Activated CD4-positive, alpha-beta T cell treated with anti-CD3 and anti-CD28 coated beads, Interleukin-2, amount 50 U/mL, for 4 hours (primary cell): ENCODE results near the gene SMIM35.

Source experiments
- DNase-seq, 2 experiments: peaks; one replicate each; pipeline ENCODE4 v3.0.0-alpha.2; 2020

Gene SMIM35

DNA sequence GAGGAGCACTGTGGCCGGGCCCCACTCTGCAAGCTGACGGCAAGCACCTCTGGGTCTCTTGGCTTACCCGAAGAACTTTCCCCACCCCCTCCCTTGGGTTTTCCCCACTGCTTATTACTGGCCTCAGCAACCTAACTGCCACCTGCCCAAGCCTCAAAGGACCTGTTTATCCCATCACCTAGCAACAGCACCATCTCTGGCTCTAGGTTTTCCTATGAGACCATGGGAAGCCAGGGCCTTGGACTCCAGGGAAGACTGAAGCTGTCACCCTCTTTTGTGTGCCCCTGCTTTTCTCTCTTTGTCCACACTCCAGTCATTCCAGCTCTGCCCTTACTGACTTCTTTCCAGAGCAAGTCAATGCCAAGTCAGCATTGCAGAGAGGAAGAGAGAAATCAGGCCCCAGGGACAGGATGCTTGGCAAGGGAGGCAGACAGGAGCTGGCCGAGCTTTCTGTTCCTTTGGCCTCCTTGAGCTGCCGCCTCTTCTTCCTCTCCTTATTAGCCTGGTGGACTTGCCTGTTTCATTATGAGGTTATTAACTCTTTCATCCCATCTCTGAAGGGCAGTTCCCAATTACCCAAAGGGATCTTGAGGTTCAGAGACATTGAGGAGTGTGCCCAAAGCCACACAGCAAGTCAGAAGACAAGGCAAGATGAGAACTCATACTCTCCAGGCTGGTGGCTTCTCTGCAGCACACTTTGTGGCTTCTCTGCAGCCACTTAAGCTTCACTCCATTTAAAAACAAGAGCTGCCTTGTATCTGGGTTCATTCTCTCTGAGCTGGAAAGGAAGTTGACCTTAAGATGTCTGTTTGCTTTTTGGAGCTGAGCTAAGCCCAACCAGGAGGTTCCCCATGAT is at the start of gene SMIM35:
SMIM35 (minus strand) TSS at position 51 of the 856 bp plus-strand sequence. CDS start 206 bp downstream, outside the sequence.
- DNase-seq, result no peak

DNA sequence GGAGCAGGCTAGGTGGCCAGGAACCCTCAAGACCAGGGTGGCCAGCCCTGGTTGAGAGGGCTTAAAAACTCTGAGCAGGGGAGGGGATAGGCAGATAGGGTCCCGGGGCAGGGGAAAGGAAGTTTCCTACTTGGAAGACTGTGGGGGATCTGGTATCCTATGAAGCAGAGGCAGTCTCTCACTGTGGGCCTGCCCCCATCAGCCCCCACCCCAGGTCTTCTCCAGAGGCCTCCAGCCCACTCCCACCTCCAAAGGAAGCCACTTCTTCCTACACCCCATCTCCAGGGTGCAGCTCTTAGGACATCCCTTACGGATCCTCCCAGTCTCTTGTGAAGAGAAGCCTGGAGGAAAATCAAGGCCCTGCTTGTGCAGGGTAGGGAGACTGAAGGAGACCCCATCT is 49.6 kb upstream of the SMIM35 start:
- no peak for DNase-seq

DNA sequence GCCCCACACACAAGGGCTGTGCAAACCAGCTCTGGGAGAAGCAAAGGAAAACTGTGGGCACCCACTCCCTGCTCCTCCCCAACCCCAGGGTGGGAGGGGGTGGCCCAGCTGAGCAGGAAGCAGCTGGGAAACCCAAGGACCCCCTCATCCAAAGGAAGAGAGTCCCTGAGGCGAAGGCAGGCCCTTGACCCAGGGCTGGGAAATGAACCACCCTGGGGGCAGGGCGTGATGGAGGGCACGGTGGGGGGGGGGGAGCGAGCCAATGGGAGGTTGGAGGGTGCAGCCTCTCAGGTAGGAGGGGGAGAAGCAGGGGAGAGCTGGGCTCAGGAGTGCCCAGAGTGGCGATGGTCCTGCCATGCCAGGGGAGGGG is 49.0 kb upstream of the SMIM35 start:
- no peak for DNase-seq

DNA sequence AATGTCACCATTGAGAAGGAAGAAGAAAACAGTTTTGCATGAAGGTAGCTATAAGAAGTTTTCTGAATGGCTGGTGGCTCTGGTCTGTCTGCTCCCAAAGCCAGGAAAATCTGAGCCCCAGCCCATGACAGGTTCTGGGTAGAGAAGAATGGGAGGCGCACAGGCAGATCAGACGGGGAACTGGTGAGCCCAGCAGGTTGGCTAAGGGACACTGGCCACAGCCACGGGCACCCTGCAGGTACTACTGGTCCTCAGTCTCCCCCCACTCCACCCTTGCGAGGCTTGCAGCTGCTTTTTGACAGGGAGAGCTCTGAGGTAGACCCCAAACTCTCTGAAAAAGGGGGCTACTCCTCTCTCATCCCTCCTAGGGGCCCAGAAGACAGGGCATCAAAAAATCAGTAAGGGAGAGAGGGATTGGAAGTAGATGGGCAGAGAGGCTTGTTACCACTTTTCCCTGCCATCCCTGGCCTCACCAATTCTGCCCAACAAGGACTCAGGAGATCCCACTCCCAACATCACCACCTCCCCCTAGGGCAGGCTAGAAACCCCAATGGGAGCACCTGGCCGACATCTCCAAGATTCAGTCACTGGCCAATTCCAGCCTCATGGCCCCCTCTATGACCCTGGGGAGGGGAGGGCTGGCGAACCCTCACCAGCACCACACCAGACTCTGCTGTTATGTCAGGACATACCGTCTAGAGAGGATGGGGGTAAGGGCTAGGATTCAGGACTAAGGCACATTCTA is 48.5 kb upstream of the SMIM35 start:
- DNase-seq, result no peak

DNA sequence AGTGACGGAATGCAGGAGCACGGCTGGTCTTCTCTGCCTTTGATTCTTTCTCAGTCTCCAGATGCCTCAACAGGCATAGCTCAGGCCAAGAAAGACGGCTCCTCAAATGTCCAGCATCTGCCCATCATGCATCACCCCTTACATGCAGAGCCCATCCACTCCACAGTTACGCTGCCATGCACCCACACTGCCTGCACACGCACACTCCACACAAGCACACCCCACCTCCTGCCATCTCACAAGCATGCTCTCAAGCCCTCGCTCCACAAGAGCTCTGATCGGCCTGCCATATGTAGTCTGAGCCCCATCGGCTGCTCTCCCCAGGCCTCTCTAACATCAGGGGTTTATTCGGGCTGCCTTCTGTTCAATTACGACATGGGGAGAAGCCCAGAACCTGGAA is 47.1 kb upstream of the SMIM35 start:
- no peak for DNase-seq

DNA sequence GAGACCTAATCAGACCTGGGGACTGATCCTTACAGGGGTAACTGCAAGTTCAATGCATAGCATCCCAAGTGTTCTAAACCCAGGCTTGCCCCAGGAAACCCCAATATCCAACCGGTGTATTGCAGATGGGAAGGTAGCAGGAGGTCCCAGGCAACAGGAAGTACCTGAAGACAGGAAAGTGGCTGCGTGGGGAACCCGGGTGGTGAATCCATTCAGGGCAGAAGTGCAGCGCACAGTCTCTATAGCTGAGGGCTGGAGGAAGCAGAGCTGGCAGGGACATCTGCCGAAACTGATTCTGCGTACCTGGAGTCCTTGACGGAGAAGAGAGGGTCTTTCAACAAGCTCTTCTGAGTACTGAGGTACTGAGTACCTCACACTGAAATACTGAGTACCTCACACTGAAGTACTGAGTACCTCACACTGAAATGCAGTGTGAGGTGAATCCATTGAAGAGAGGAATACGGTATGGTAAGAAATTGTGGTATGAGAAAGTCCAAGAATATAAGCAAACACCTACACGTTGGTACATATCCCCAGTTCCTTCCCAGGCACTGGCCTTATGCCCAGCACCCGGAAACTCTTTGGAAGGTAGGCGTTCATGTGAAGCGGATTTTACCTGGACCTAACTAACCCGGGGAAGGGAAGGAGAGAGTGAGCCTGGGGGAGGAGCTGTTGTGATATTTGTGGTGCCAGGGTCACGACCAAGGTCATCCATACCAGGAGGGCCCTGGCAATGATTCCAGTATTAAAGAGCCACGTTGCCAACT is 45.8 kb upstream of the SMIM35 start:
- DNase-seq, result no peak

DNA sequence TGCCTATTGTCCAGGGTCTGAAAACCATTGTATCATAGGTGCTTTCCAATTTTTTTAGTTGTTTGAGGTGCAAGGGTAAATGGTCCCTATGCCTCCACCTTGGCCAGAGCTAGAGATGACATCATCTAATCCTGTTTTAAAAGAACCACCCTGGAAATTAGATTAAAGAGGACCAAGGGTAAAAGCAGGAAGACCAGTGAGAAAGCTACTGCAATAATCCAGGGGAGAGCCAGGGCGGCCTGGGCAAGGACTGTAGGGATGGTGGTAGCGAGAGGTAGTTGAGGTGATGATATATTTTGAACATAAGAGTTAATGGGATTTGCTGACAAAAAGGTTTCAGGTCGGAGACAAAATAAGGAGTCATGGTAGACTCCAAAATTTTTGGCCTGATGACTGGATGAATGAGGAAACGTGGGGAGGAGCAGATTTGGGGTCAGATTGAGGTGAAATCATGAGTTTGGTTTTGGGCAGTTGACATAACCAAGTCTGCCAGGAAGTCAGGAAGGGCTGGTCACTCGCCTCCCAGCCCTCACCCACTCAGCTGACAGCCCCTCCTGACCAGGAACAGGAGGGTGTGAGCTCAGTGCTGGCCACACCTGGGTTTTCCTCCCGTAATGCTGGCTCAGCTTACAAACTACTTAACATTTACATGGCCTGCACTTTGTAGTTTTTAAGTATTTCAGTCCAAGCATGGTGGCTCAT is 42.9 kb upstream of the SMIM35 start:
- DNase-seq, result no peak

DNA sequence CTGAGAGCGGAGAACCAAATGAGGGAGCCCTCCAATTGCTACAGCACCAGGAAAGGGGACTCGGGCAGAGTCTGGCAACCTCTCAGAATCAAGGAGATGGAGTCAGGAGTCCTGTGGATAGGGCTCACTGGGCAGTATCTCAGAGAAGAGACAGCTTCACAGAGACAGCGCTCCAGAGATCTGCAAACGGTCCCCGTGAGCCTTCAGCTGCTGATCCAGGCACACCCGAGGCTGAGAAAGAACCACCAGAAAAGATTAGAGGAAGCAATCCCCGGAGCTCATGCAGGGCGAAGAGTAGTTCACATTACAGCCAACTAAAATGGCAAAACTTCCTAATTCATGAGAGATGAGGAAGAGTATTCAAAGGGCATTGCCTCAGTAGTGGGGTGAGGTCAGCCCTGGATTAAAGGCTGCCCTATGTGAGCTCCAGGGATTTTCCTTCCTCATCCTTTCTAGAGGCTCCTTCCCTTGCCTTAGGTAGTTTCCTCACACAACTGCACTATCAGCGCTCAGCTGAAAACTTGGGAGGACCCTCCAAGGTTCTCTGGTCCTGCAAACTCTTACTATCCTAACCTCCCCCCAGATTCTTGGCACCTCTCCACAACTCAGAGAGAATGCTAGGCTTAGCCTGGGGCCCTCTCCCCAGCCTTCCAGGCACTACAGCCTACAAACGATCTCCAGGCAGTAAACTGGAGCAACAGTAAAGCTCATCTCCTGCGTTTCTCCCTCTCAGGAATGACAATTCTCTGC is 42.1 kb upstream of the SMIM35 start:
- DNase-seq, result no peak

DNA sequence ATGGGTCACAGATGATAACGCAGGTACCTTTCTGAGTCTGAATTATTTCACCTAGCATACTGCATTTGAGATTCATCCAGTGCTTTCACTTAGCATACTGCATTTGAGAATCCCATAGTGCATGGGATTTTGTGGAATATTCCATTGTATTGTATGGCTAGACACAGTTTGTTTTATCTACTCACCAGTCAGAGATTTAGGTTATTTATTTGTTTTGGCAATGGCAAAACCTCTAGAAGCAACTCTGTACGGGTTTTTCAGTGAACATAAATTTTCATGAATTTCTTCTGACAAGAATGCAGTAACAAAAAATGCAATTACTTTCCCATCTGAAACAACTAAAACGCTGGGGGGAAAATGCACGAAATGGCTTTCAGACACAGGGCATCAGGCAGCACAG is 41.5 kb upstream of the SMIM35 start:
- DNase-seq, result no peak

DNA sequence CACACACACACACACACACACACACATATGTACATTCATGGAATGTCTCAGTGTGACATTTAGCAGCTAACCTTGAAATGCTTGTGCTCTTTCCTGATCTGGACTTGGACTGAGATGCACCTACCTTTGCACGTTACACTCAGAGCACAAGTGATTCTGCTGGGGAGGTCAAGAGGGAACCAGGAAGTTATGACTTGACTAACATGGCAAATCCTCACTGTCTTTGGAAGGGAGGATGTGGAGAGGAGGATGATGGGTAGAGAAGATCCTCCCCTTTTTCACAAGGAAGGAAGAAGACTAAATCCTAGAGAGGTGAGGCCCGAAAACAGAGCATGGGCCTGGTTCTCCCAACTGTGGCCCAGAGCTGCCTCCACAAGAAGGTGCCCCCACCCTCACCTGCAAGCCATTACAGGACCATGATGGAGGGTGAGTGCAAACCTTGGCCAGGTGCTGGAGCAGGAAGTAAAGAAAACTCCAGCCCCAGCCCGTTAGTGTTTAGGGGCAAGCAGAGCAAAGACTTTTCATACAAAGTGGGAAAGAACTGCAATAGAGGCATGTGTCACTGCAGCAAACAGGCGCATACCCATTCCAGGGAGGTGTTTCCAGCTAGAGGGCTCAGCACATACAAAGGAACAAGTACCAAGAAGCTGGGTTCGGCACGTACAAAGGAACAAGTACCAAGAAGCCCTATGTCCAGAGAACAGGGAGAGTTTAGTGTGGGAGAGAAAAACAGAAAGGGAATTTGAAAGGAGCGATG is 39.5 kb upstream of the SMIM35 start:
- no peak for DNase-seq

DNA sequence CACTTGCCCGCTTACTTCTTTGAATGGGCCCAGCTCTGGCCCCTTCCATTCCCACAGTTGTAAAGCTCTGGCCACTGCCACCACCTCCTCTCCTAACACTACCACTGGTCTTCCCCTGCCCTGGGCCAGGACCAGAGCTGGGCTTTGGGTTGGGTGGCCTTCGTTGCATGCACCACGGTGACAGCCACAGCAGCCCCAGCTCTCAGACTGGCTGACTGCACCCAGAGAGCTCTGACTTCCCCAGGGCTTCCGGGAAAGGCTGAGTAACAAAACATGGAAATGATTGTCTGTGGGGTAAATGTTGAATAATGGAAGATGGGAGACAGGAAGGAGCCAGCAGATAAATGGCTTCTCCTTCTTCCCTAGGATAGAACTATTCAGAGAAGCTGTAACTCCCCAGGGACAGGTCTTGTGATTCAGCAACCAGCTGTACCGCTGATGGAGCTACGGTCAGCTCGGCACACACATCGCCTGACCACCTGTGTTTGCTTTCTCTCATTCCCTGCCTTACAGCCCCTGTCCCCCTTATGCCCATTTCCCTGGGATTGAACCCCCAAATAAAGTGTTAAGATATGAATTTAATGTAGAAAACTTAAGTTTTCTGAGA is 38.3 kb upstream of the SMIM35 start:
- DNase-seq, result no peak

DNA sequence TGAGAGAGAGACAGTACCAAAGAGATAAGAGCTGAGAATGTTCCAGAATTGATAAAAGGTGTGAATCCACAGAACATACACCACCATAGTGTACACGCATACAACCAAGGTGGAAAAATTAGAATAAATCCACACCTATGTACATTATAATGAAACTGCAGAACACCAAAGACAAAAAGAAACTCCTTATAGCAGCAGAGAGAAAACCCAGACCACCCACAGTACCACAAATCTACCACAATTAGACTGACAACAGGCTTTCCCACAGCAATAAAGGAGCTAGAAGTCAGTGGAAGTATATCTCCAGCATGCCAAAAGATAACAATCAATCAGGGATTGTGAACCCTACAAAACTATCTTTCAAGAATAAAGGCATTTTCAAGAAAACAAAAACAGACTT is 34.0 kb upstream of the SMIM35 start:
- no peak for DNase-seq

DNA sequence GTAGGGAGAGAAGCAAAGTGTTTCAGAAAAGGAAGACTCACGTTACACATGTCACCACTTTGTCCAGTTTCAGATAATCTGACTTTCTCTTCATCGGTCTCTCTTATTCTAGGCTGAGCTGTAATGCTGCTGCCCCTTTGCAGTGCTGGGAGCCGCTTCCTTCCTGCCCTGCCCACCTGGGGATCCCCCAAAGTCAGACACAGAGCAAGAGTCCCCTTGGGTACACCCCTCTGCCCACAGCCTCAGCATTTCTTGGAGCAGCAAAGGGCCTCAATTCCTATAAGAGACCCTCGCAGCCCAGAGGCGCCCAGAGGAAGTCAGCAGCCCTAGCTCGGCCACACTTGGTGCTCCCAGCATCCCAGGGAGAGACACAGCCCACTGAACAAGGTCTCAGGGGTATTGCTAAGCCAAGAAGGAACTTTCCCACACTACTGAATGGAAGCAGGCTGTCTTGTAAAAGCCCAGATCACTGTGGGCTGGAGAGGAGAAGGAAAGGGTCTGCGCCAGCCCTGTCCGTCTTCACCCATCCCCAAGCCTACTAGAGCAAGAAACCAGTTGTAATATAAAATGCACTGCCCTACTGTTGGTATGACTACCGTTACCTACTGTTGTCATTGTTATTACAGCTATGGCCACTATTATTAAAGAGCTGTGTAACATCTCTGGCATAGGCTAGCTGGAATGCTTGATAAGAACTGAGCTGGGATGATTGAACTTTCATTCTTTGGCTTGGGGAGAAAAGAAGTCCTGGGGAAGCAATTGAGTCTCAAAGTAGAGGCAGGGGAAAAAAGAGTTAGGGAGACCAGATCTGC is 31.2 kb upstream of the SMIM35 start:
- no peak for DNase-seq

DNA sequence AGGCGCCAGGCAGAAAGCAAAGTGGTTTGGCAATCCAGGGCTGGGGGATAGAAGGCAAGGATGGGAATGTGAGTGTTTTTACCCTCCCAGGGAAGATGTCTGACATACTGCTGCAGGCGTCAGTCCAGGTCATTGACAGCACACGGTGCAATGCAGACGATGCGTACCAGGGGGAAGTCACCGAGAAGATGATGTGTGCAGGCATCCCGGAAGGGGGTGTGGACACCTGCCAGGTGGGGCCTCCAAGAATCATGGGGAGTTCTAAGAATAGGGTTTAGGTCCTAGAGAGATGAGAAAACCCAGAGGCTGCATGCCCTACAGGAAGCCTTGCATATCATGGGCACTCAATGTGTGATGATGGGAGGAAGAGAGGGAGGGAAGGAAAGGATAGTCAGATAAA is 28.3 kb upstream of the SMIM35 start:
- DNase-seq, result no peak

DNA sequence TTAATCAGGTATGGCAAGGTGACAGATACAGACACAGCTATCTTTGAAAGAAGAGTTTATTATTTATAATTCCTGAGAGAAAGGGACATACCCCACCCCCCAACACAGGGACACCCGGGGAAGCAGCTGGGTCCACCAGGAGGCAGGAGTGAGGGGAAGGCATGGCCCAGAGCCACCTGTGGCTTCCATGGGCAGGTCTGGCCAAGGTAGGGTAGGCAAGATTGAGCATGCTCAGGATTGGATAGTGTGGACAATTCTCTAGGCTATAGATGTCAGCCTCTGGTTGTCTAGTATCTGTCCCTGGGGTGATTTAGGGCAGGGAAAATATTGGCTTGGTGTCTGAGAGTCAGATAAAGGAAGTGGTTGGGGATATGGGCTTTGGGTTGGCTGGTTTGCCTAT is 27.5 kb upstream of the SMIM35 start:
- no peak for DNase-seq

DNA sequence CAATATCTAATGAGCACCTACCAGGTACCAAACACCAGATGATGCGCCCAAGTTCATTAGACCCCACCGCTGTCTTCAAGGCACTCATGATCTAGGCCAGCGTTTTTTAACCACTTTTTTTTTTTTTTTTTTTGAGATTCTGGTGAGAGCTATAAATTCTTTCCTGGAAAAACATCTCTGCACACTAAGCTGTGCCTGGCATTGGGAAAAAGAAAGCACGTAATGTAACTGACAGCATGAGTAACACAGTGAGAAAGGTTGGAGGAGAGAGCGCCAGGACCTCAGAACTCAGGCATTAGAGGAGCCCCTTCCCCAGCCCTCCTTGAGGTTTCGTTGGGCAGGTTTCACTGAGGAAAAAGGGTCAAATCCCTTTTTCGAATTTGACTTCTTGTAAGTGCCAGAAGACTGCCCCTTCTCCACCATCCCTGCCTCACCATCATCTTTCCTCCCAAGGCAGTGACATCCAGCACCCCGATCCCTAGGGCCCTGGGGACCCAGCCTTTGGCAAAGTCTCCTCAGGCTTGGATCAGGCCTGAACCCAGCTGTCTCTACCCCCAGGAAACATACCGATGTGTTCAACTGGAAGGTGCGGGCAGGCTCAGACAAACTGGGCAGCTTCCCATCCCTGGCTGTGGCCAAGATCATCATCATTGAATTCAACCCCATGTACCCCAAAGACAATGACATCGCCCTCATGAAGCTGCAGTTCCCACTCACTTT is 26.1 kb upstream of the SMIM35 start:
- no peak for DNase-seq

DNA sequence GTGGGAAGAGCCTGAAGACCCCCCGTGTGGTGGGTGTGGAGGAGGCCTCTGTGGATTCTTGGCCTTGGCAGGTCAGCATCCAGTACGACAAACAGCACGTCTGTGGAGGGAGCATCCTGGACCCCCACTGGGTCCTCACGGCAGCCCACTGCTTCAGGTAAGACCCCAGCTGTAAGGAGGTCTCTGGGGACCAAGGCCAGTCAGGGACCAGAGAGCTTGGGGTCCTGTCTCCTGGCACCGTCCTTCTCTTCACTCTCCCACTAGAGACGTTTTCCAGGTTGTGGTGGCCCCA is 24.9 kb upstream of the SMIM35 start:
- no peak for DNase-seq

DNA sequence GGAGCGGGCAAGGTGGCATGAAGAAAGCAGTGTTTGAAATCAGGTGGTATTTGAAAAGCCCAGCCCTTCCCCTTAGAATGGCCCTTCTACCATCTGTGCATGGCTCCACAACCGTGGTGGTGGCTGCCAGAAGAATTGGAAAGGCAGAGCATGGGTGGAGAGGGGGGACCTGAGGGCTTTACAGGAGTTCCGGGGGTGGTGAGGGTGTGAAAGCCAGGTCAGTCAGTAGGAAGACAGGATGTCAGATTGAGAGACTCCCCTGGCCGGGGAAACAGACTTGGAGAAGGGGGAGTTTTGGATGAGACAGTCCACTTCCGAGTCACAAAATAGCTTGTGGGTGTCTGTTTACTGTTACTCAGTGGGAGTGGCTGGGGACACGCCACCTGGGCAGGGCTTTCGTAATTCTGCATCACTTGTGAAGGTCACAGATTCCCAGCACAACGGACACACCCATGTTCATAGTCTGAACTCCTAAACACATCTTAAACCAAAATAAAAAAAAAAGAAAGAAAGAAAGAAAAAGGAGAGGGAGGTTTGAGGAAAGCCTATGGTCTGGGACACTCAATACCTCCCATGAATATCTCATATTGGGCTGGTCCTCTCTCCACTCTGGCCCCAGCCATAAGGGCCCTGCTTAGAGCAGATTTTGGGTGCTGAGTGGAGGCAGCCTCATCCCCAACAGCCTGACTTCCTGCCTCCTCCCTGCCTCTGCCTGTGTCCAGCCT is 24.4 kb upstream of the SMIM35 start:
- DNase-seq, result no peak

DNA sequence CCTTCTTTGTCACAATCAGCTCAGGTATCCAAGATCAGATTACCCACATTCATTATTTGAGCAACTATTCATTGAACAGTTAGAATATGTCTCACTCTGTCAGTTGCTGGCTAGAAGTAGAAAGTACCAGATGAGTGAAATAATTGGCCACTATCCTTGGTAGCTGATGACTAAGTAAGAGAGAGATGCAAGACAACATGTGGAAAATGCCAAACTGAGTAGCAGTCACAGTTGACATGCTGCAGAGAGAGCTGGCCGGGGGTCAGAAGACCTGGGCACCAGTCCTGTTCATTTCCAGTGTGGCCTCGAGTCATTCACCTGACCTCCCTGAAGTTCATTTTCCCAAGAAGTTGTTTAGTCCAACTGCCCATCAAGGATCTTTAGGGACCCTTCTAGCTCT is 22.5 kb upstream of the SMIM35 start:
- DNase-seq, result no peak
